ENCODE measurements around the gene ILDR1. TPM values are rescaled to one million over a fixed set of nuclear protein-coding genes. Genes with fewer than 3 reads are reported as not detected.

ILDR1 gene
- total and polyA plus RNA-seq, 2 of the 8 experiments (the other 6 are each of a cell fraction or from before 2014, with no cell fraction given): 1.8 TPM

GRCh38 chr3:122021037-122021436 is 1.0 kb downstream of the ILDR1 start:
- POLR2A ChIA-PET (ENCODE audit: partially characterized antibody): interaction anchor here (0.9 to 1.2 kb wide), 2 partner anchors 14 to 187 kb away, joined by 3 read pairs; no protein-coding TSS in a partner anchor

More at GRCh38 chr3:122021037-122021436, 1.0 kb downstream of the ILDR1 start:
- no peaks in the 10 kb centered on the region; a peak in 3 of 7 replicates for H3K4me1 ChIP-seq (replicated peaks in 1 of 4; ENCODE audit: control insufficient read depth in 3 of 4, insufficient read depth in 4 of 4, low read length in 3 of 4)
- no peaks in the 10 kb centered on the region for H3K79me2 ChIP-seq (ENCODE audit: control insufficient read depth in 1 of 2, insufficient read depth in 2 of 2, low read length in 2 of 2)
- no peak overlapping the region for H2BK20ac ChIP-seq (ENCODE audit: low read length)
- peak overlapping the region in 1 of 2 experiments; percentile 73; a peak in 2 of 4 replicates for H3K4me2 ChIP-seq (ENCODE audit: insufficient read depth in 1 of 2, low read depth in 2 of 2, low read length in 2 of 2)
- FAIRE-seq (no peak), DNase-seq (ENCODE audit: low read depth in 1 of 2, low spot score in 2 of 2) (no peak)
- no peak overlapping the region for H3K14ac ChIP-seq (ENCODE audit: insufficient read length)
- no peak overlapping the region for H2BK5ac ChIP-seq (ENCODE audit: low read depth, low read length)
- no peaks in the 10 kb centered on the region; the same call in 1 of the 2 replicates for H3K79me1 ChIP-seq (ENCODE audit: low read depth, low read length)
- peaks cover 3% of the 10 kb centered on the region; the same call in 1 of the 2 replicates for H3K23me2 ChIP-seq (ENCODE audit: low read depth, low read length)
- no peak overlapping the region for H3K27ac ChIP-seq (ENCODE audit: low read depth, low read length)
- no peak overlapping the region for H3K23ac ChIP-seq (ENCODE audit: insufficient read length)
- no peak overlapping the region for H2BK12ac ChIP-seq (ENCODE audit: low read depth, low read length)
- no peak overlapping the region for H2BK120ac ChIP-seq (replicated peaks; ENCODE audit: low read depth, low read length)
- 77% methylated on average over 1 of the region's 1 CpG; no CpG with 5 or more reads in 1 of the 2 experiments for WGBS, 2 experiments (ENCODE audit: extremely low coverage in 1 of 2, insufficient coverage in 1 of 2, insufficient read length in 1 of 2, insufficient replicate concordance in 2 of 2, low coverage in 1 of 2, low lambda C conversion rate in 2 of 2, missing lambda C conversion rate in 1 of 2)
- no peak overlapping the region for H3K56ac ChIP-seq (replicated peaks; ENCODE audit: insufficient read length, low read depth, low read length)
- H3K9me3 ChIP-seq (ENCODE audit: insufficient read depth in 2 of 2, low read depth in 1 of 2, low read length in 1 of 2): no peaks in the 10 kb centered on the region
- no peak overlapping the region for H3K4ac ChIP-seq (replicated peaks; ENCODE audit: insufficient read length, low read depth, low read length)
- no peaks in the 10 kb centered on the region; a peak in 2 of 7 replicates for H3K27me3 ChIP-seq (replicated peaks in 1 of 4; ENCODE audit: control insufficient read depth in 3 of 4, extremely low read depth in 1 of 4, insufficient read depth in 3 of 4, low read length in 3 of 4)
- peak overlapping the region; percentile 2; the same call in 1 of the 2 replicates for H2BK15ac ChIP-seq (ENCODE audit: low read length)
- H2AFZ ChIP-seq (ENCODE audit: low read length): 0 out of 2 replicates have a peak overlapping the region, but pooled peaks have one; percentile 29
- no peaks in the 10 kb centered on the region for H4K20me1 ChIP-seq (replicated peaks in 1 of 2; ENCODE audit: control insufficient read depth in 1 of 2, insufficient read depth in 2 of 2, low read length in 2 of 2)
- H4K8ac ChIP-seq (ENCODE audit: extremely low read depth, insufficient read depth, low read length): no peak overlapping the region
- CTCF ChIA-PET (ENCODE audit: partially characterized antibody): interaction anchor here (0.8 to 3.0 kb wide), 5 partner anchors 10 to 29 kb away, joined by 3 to 10 read pairs (median 3); no protein-coding TSS in a partner anchor
- no peaks in the 10 kb centered on the region for H3K36me3 ChIP-seq (ENCODE audit: control insufficient read depth in 2 of 4, insufficient read depth in 4 of 4, low read length in 3 of 4)
- no peak overlapping the region for H2AK5ac ChIP-seq (ENCODE audit: low read depth, low read length)
- H4K91ac ChIP-seq (replicated peaks; ENCODE audit: insufficient read length, low read length): no peak overlapping the region
- no peak overlapping the region for H3K9ac ChIP-seq (replicated peaks in 1 of 4; ENCODE audit: extremely low read depth in 1 of 4, low read depth in 3 of 4, low read length in 3 of 4)
- H3K4me3 ChIP-seq (ENCODE audit: extremely low read depth in 1 of 4, insufficient read depth in 2 of 4, low read depth in 3 of 4, low read length in 4 of 4): peak overlapping the region in 2 of 4 experiments; percentile 63 to 73; a peak in 3 of 8 replicates
- H4K5ac ChIP-seq (ENCODE audit: insufficient read length, low read depth, low read length): no peak overlapping the region
- no peak overlapping the region for H3K18ac ChIP-seq (ENCODE audit: extremely low read depth, low read length)
- TF ChIP-seq JUN (IDR thresholded peaks at IDR 0.05; ENCODE audit: low read depth, low read length): no peak
- TF ChIP-seq RXRA (IDR thresholded peaks at IDR 0.05; ENCODE audit: insufficient read depth, low read depth, low read length): no peak
- TF ChIP-seq MAX (IDR thresholded peaks at IDR 0.05): no peak
- TF ChIP-seq NRF1 (IDR thresholded peaks at IDR 0.05; ENCODE audit: low read depth, low read length): no peak
- no peak for TF ChIP-seq EGR1 (IDR thresholded peaks at IDR 0.05; ENCODE audit: borderline replicate concordance, low read depth, low read length)
- no peak for TF ChIP-seq HDAC6 (IDR thresholded peaks at IDR 0.05; ENCODE audit: low read depth, low read length)
- TF ChIP-seq POLR2A (IDR thresholded peaks at IDR 0.05; ENCODE audit: control extremely low read depth in 1 of 2, low read depth in 2 of 2, low read length in 2 of 2): no peak
- no peak for TF ChIP-seq POU5F1 (IDR thresholded peaks at IDR 0.05; ENCODE audit: low read depth, low read length)
- TF ChIP-seq ZNF274 (IDR thresholded peaks at IDR 0.05; ENCODE audit: borderline replicate concordance, extremely low read depth, low read length): no peak
- no peak for TF ChIP-seq CREB1 (IDR thresholded peaks at IDR 0.05)

All from H1 (cell line).